Osteoblast (primary cell): ENCODE data around the gene NR2C1. TPM values are rescaled to one million over a fixed set of nuclear protein-coding genes. Genes with fewer than 3 reads are reported as not detected.

ENCODE experiments used
- DNase-seq: peaks from one replicate; pipeline ENCODE4 v3.0.0; 2011; ENCODE audit warnings: low spot score, mixed read lengths; ENCODE audit not compliant: insufficient read length; ENCODE audit errors: missing footprints
- H2AFZ ChIP-seq: 2 replicates; pipeline ENCODE4 v1.6.0; 2011; ENCODE audit warnings: mild to moderate bottlenecking, low read length
- H3K27ac ChIP-seq: 2 replicates; pipeline ENCODE4 v1.5.1; 2011; ENCODE audit warnings: mild to moderate bottlenecking, low read depth, low read length, moderate library complexity
- H3K27me3 ChIP-seq: 2 replicates; pipeline ENCODE4 v1.6.0; 2012; ENCODE audit warnings: mild to moderate bottlenecking, control low read depth, inconsistent platforms, low read length, moderate library complexity; ENCODE audit not compliant: insufficient read depth
- H3K36me3 ChIP-seq: 2 replicates; pipeline ENCODE4 v1.5.1; 2011; ENCODE audit warnings: mild to moderate bottlenecking, low read length, control low read depth, moderate library complexity; ENCODE audit not compliant: insufficient read depth
- H3K4me1 ChIP-seq: 2 replicates; pipeline ENCODE4 v1.5.1; 2011; ENCODE audit warnings: mild to moderate bottlenecking, low read length, control low read depth, moderate library complexity; ENCODE audit not compliant: insufficient read depth
- H3K4me2 ChIP-seq: 2 replicates; pipeline ENCODE4 v1.6.0; 2011; ENCODE audit warnings: mild to moderate bottlenecking, low read length; ENCODE audit not compliant: insufficient read depth
- H3K4me3 ChIP-seq: fragments of 200-600 bp; sonication (generic); 3 replicates; pipeline ENCODE4 v1.5.1; 2012; ENCODE audit warnings: mild to moderate bottlenecking, low read length, inconsistent platforms; ENCODE audit not compliant: insufficient read depth
- H3K79me2 ChIP-seq: 2 replicates; pipeline ENCODE4 v1.6.0; 2012; ENCODE audit warnings: mild to moderate bottlenecking, low read length, control low read depth, inconsistent platforms; ENCODE audit not compliant: insufficient read depth
- H3K9me3 ChIP-seq: 2 replicates; pipeline ENCODE4 v1.5.1; 2011; ENCODE audit warnings: low read depth, low read length, control low read depth
- H4K20me1 ChIP-seq: 2 replicates; pipeline ENCODE4 v1.6.0; 2012; ENCODE audit warnings: mild to moderate bottlenecking, low read length, control low read depth; ENCODE audit not compliant: insufficient read depth
- total RNA-seq: library from RNA; depleted of rRNA; stranded (reverse); fragments of >200 nt; gene quantifications from 2 replicates; pipeline ENCODE4 v1.2.3, GENCODE V29; 2012
- TF ChIP-seq, protein P1 (sequence below): IDR thresholded peaks from 2 replicates; pipeline ENCODE4 v1.5.1; 2011; ENCODE audit warnings: mild to moderate bottlenecking, low read depth, low read length, moderate library complexity; ENCODE audit errors: extremely low read depth

The NR2C1 gene
- total RNA-seq, 1 donor: 22.1 TPM

DNA sequence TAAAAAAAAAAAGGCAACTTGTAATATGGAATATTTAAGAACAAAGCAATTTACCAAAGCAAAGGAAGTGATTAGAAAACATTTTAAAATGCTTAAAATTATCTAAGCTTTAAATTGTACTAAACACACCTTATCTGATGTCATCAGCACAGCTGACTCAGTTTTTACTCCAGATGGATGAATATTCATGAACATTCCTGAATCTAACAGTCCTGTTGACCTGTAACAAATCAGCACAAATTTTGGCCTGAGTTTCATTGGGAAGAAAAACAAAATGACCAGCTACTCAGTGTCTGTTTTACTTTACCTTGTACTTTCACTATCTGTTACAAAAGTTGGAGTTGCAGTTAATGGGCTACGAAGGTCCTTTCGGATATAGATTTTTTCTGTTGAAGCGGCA is 16.0 kb downstream of the NR2C1 start:
- Histone ChIP-seq H3K36me3 (peaks cover 47% of the 10 kb centered on the region), H3K27me3 (no peaks in the 10 kb centered on the region), H3K4me3 (no peak overlapping the region), H3K27ac (no peak overlapping the region), H2AFZ (no peak overlapping the region), H3K4me1 (no peaks in the 10 kb centered on the region), H3K9me3 (no peaks in the 10 kb centered on the region), H3K79me2 (no peaks in the 10 kb centered on the region), H4K20me1 (no peaks in the 10 kb centered on the region), H3K4me2 (no peak overlapping the region)
- TF ChIP-seq, protein P1, sequence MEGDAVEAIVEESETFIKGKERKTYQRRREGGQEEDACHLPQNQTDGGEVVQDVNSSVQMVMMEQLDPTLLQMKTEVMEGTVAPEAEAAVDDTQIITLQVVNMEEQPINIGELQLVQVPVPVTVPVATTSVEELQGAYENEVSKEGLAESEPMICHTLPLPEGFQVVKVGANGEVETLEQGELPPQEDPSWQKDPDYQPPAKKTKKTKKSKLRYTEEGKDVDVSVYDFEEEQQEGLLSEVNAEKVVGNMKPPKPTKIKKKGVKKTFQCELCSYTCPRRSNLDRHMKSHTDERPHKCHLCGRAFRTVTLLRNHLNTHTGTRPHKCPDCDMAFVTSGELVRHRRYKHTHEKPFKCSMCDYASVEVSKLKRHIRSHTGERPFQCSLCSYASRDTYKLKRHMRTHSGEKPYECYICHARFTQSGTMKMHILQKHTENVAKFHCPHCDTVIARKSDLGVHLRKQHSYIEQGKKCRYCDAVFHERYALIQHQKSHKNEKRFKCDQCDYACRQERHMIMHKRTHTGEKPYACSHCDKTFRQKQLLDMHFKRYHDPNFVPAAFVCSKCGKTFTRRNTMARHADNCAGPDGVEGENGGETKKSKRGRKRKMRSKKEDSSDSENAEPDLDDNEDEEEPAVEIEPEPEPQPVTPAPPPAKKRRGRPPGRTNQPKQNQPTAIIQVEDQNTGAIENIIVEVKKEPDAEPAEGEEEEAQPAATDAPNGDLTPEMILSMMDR: no peak
- no peak for DNase-seq

DNA sequence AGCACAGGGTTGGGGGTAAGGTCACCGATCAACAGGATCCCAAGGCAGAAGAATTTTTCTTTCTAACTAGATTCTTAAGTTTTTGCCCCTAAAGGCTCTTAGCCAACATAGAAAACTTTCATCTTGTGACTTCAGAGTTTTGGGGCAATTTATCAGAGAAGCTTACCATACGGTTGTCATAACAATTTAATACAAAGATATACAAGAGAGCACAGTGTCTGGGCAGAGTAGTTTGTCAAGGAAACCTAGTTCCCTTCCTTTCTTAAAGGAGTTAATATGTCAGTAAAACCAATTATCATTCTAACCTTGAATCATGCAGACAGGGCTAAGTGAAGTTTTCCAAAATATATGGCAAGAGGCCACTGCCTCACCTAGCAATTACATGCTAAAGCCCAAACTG is 18.4 kb downstream of the NR2C1 start:
- Histone ChIP-seq H3K79me2 (no peaks in the 10 kb centered on the region), H4K20me1 (no peaks in the 10 kb centered on the region), H3K36me3 (peaks cover 35% of the 10 kb centered on the region), H3K4me1 (no peaks in the 10 kb centered on the region), H3K4me3 (no peak overlapping the region), H3K27me3 (no peaks in the 10 kb centered on the region), H2AFZ (no peak overlapping the region), H3K4me2 (no peak overlapping the region), H3K27ac (no peak overlapping the region), H3K9me3 (no peaks in the 10 kb centered on the region)
- TF ChIP-seq, protein P1: no peak
- no peak for DNase-seq

DNA sequence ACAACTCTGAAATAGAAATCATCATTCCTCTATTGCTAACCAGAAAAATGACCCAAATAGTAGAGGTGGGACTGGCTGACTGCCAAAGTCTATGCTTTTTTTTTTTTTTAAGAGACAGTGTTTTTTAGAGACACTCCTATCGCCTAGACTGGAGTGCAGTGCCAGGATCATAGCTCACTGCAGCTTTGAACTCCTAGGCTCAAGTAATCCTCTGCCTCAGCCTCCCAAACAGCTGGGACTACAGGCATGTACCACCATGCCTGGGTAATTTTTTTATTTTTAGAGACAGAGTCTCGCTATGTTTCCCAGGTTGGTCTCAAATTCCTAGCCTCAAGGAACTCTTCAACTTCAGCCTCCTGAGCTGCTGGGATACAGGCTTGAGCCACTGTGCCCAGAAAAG is 19.2 kb downstream of the NR2C1 start:
- TF ChIP-seq, protein P1: no peak
- H3K4me3 ChIP-seq: no peak overlapping the region
- no peaks in the 10 kb centered on the region for H3K9me3 ChIP-seq
- peaks cover 35% of the 10 kb centered on the region for H3K36me3 ChIP-seq
- H3K27me3 ChIP-seq: no peaks in the 10 kb centered on the region
- no peaks in the 10 kb centered on the region for H3K4me1 ChIP-seq
- no peak overlapping the region for H3K27ac ChIP-seq
- H4K20me1 ChIP-seq: no peaks in the 10 kb centered on the region
- DNase-seq: no peak
- no peaks in the 10 kb centered on the region for H3K79me2 ChIP-seq
- no peak overlapping the region for H2AFZ ChIP-seq
- H3K4me2 ChIP-seq: no peak overlapping the region

DNA sequence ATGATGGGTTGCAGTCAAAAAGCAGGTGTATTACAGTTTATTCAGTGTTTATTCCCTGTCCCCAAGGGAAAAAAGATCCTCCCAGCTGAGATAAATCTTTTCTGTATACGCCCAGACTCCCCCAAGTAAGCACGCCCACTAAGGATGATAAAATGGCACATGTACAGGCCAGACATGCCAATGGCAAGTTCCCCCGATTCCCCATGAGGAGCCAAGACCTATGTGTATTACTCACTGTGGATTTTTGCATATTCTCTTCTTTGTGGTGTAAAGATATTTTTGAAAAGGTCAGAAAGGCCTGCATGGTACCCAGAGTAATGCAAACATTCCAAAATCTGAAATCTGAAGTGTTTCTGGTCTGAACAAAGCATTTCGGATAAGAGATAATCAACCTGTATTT is 22.2 kb downstream of the NR2C1 start:
- DNase-seq: peak; percentile 6
- Histone ChIP-seq H2AFZ (no peak overlapping the region), H4K20me1 (no peaks in the 10 kb centered on the region), H3K4me1 (no peaks in the 10 kb centered on the region), H3K9me3 (no peaks in the 10 kb centered on the region), H3K27me3 (no peaks in the 10 kb centered on the region), H3K27ac (no peak overlapping the region), H3K4me3 (no peak overlapping the region), H3K4me2 (no peak overlapping the region), H3K36me3 (peaks cover 34% of the 10 kb centered on the region), H3K79me2 (no peaks in the 10 kb centered on the region)
- TF ChIP-seq, protein P1: no peak
